ENCODE results near the gene FMN1.

The FMN1 gene

DNA sequence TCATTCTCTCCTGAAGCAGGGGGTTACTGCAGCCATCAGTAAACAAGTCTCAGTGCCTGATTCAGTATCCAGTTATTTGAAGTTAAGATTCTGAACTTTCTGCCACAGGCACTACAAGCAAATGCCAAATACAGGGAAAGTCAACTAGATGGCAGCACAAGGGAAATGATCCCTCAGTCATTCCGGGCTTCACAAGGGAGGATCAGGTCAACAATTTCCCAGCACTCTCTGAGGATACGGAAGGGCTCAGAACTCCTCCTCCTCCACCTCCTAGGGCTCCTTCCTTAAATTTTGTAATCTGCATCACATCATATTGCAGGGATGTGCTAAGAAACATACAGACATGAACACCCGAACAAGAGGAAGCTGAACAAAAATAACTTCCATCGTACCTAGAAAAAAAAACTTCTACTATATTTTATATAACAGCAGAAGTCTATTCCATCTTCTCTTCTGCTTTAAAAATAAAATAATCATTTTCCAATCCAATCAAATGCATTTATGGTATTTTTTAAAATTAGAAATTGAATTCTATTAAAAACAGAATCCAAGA lies 187.1 kb downstream of the FMN1 start:
- no peak for TF ChIP-seq NFIC (IDR thresholded peaks at IDR 0.05)
- no peak for TF ChIP-seq TEAD4 (IDR thresholded peaks at IDR 0.05)
- TF ChIP-seq, protein P1, sequence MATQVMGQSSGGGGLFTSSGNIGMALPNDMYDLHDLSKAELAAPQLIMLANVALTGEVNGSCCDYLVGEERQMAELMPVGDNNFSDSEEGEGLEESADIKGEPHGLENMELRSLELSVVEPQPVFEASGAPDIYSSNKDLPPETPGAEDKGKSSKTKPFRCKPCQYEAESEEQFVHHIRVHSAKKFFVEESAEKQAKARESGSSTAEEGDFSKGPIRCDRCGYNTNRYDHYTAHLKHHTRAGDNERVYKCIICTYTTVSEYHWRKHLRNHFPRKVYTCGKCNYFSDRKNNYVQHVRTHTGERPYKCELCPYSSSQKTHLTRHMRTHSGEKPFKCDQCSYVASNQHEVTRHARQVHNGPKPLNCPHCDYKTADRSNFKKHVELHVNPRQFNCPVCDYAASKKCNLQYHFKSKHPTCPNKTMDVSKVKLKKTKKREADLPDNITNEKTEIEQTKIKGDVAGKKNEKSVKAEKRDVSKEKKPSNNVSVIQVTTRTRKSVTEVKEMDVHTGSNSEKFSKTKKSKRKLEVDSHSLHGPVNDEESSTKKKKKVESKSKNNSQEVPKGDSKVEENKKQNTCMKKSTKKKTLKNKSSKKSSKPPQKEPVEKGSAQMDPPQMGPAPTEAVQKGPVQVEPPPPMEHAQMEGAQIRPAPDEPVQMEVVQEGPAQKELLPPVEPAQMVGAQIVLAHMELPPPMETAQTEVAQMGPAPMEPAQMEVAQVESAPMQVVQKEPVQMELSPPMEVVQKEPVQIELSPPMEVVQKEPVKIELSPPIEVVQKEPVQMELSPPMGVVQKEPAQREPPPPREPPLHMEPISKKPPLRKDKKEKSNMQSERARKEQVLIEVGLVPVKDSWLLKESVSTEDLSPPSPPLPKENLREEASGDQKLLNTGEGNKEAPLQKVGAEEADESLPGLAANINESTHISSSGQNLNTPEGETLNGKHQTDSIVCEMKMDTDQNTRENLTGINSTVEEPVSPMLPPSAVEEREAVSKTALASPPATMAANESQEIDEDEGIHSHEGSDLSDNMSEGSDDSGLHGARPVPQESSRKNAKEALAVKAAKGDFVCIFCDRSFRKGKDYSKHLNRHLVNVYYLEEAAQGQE (IDR thresholded peaks at IDR 0.05; ENCODE audit: low read depth) = no peak
- TF ChIP-seq RAD21 (IDR thresholded peaks at IDR 0.05; ENCODE audit: low read depth) = no peak
- TF ChIP-seq CREB1 (IDR thresholded peaks at IDR 0.05; ENCODE audit: low read depth) = no peak
- TF ChIP-seq USF1 (IDR thresholded peaks at IDR 0.05) = no peak
- no peak for TF ChIP-seq FOXM1 (IDR thresholded peaks at IDR 0.05; ENCODE audit: borderline replicate concordance, low read depth)
- no peak for TF ChIP-seq ZBTB7A (IDR thresholded peaks at IDR 0.05; ENCODE audit: low read depth)
- no peak for TF ChIP-seq TAF1 (IDR thresholded peaks at IDR 0.05; ENCODE audit: low read depth)
- TF ChIP-seq TCF12 (IDR thresholded peaks at IDR 0.05; ENCODE audit: low read depth) = no peak
- TF ChIP-seq, protein P2, sequence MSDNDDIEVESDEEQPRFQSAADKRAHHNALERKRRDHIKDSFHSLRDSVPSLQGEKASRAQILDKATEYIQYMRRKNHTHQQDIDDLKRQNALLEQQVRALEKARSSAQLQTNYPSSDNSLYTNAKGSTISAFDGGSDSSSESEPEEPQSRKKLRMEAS (IDR thresholded peaks at IDR 0.05) = no peak

- no peak for TF ChIP-seq CREB1 (IDR thresholded peaks at IDR 0.05; ENCODE audit: low read depth)
- no peak for TF ChIP-seq ZBTB7A (IDR thresholded peaks at IDR 0.05; ENCODE audit: low read depth)
- no peak for TF ChIP-seq EGR1 (IDR thresholded peaks at IDR 0.05)
- TF ChIP-seq NFIC (IDR thresholded peaks at IDR 0.05) = no peak
- TF ChIP-seq, protein P1 (IDR thresholded peaks at IDR 0.05; ENCODE audit: low read depth) = no peak
- no peak for TF ChIP-seq USF1 (IDR thresholded peaks at IDR 0.05)
- TF ChIP-seq, protein P2 (IDR thresholded peaks at IDR 0.05) = no peak
- no peak for TF ChIP-seq TAF1 (IDR thresholded peaks at IDR 0.05; ENCODE audit: low read depth)
- TF ChIP-seq RAD21 (IDR thresholded peaks at IDR 0.05; ENCODE audit: low read depth) = no peak
- no peak for TF ChIP-seq TEAD4 (IDR thresholded peaks at IDR 0.05)
- TF ChIP-seq CEBPB (IDR thresholded peaks at IDR 0.05) = no peak
- TF ChIP-seq YY1 (IDR thresholded peaks at IDR 0.05; ENCODE audit: low read depth) = no peak
- TF ChIP-seq FOXM1 (IDR thresholded peaks at IDR 0.05; ENCODE audit: borderline replicate concordance, low read depth) = no peak
- TF ChIP-seq TCF12 (IDR thresholded peaks at IDR 0.05; ENCODE audit: low read depth) = no peak
- TF ChIP-seq EP300 (IDR thresholded peaks at IDR 0.05; ENCODE audit: borderline replicate concordance) = no peak
Measured at GRCh38 chr15:33005582-33005981, 188.9 kb downstream of the FMN1 start.

GRCh38 chr15:33001926-33002325 lies 192.6 kb downstream of the FMN1 start:
- TF ChIP-seq, protein P2 (IDR thresholded peaks at IDR 0.05) = no peak
- TF ChIP-seq RAD21 (IDR thresholded peaks at IDR 0.05; ENCODE audit: low read depth) (no peak), TAF1 (IDR thresholded peaks at IDR 0.05; ENCODE audit: low read depth) (no peak), FOXM1 (IDR thresholded peaks at IDR 0.05; ENCODE audit: borderline replicate concordance, low read depth) (no peak), TEAD4 (IDR thresholded peaks at IDR 0.05) (no peak), YY1 (IDR thresholded peaks at IDR 0.05; ENCODE audit: low read depth) (no peak), ZBTB7A (IDR thresholded peaks at IDR 0.05; ENCODE audit: low read depth) (no peak), CEBPB (IDR thresholded peaks at IDR 0.05) (no peak), CREB1 (IDR thresholded peaks at IDR 0.05; ENCODE audit: low read depth) (no peak), TCF12 (IDR thresholded peaks at IDR 0.05; ENCODE audit: low read depth) (no peak), NFIC (IDR thresholded peaks at IDR 0.05) (no peak), USF1 (IDR thresholded peaks at IDR 0.05) (no peak), EGR1 (IDR thresholded peaks at IDR 0.05) (no peak), EP300 (IDR thresholded peaks at IDR 0.05; ENCODE audit: borderline replicate concordance) (no peak)
- TF ChIP-seq, protein P1 (IDR thresholded peaks at IDR 0.05; ENCODE audit: low read depth) = no peak

Data from Ishikawa (cell line).